NCI-H2081 treated with DMSO at 0.1 percent for 48 hours (cell line): ENCODE results near the gene USP3.
"Not testable (repeated sequence)": the region's sequence is repeated elsewhere in the genome, so short reads cannot be mapped to it uniquely, and the experiment has no call there.

Experiments
- DNase-seq: peaks from one replicate; lab custom pipeline; 2025; lab: John Stamatoyannopoulos, UW

The USP3 gene

DNA sequence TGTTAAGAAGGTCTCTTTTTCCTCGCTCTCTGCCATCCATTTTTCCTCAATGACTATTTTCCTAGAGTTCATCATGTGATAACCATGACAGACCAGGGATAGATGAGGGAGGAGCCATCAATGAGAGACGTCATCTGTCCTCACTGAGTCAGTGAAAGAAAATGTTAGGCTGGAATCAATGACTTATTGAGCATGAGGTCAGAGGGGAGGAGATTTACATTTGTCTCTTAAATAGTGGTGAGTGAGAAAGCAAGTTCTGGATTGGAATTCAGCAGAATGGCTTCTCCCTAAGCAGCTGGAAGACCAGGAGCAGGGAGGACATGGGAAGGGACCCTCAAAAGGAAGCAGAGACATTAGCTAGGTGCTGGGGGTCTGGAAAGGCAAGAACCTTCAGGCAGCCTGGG, 28.2 kb upstream of the USP3 start:
- DNase-seq: no peak

- no peak for DNase-seq
Measured at GRCh38 chr15:63478243-63478642, 26.1 kb upstream of the USP3 start.

- no peak for DNase-seq
Measured at GRCh38 chr15:63480441-63480821, 24.0 kb upstream of the USP3 start.

- no peak for DNase-seq
Measured at GRCh38 chr15:63481105-63481810, 23.1 kb upstream of the USP3 start.

GRCh38 chr15:63482874-63483323, 21.5 kb upstream of the USP3 start:
- no peak for DNase-seq

- DNase-seq: no peak
Measured at GRCh38 chr15:63483521-63484371, 20.6 kb upstream of the USP3 start.

DNA sequence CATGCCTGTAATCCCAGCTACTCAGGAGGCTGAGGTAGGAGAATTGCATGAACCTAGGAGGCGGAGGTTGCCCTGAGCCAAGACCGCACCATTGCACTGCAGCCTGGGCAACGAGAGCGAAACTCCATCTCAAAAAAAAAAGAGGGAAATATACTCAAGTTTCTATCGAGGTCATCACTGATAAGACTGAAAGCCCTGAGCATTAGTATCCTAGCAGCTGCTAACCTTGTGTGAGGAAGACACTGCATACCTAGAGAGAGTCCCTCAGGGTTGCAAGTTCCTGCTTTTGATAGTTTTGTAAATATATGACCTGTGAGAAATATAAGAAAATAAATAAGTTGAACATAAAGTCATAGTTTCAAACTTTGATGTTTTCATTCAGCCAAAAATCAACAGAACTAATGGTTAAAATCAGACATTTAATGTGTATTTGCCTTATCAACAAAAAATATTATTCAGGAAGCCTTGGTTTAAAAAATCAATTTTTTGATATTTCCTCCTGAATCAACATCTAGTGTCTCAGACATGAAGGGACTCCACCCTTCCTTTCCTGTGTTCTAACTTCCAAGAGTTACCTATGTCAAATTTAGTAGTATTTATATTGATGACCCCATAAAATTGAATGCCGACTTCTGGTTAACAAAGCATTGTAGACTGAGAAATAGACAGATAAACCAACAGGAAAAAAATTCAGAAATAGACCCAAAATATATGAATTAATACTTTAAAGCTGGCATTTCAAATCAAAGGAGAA, 19.8 kb upstream of the USP3 start:
- no peak for DNase-seq

DNA sequence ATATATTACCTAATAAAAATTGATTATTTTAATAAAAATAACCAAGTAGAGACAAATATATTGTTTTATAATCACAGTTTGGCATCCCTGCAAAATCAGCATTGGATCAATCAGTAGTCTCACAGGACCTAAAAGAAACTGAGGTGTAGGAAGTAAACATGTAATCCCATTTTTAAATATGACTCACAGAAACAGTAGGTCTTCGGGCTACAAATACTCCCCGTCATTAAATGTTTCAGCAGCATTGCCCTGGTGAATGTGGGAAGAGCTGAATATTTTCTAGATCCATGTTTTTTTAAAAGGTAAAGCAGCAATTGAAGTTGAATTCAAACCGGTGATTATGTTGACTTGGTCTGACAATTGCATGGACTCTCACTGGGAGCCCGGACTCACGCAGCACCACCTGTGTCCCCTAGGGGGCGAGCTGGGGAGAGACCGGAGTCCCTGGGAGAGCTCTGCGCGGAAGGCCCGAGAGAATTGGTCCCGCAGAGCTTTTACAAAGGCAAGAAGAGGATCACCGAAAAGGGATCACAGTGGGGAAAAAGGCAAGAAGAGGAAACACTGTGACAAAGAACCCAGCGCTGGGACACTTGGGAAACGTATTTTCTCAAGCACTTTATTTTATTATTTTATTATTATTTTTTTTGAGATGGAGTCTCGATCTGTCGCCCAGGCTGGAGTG, 17.2 kb upstream of the USP3 start:
- DNase-seq: no peak

DNA sequence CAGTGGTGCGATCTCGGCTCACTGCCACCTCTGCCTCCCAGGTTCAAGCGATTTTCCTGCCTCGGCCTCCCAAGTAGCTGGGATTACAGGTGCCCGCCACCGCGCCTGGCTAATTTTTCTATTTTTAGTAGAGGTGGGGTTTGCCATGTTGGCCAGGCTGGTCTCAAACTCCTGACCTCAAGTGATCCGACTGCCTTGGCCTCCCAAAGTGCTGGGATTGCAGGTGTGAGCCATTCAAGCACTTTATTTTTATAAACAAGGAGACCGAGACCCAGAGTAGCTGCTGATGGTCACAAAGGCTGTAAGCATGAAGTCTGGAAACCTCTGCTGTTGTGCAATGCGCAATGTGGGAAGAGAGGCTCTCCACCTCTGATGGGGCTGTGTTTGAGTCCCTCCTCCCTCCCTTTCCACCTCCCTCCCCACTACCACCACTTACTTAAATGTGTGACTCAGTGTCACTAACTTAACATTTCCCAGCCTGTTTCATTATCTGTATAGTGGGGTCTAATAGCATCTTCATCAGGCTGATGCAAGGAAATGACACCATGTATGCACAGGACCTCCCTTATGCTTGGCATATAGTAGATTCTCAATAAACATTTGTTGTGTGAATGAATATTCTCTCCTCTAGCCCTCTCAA, 16.5 kb upstream of the USP3 start:
- DNase-seq: not testable (repeated sequence)

- DNase-seq: no peak
Measured at GRCh38 chr15:63488398-63488960, 15.9 kb upstream of the USP3 start.

DNA sequence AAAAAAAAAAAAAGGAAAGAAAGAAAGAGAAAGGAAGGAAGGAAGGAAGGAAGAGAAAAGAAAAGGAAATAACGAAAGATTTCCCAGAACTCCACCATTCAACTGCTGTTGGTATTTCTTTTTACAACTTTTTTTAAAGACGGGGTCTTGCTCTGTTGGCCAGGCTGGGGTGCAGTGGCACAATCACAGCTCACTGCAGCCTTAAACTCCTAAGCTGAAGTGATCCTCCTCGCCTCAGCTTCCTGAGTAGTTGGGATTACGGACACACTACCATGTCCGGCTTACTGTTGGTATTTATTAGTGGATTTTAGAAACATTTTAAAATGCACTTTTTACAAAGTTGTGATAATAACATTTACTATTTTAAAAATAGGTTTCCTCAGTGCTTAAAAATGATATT, 15.0 kb upstream of the USP3 start:
- no peak for DNase-seq

DNA sequence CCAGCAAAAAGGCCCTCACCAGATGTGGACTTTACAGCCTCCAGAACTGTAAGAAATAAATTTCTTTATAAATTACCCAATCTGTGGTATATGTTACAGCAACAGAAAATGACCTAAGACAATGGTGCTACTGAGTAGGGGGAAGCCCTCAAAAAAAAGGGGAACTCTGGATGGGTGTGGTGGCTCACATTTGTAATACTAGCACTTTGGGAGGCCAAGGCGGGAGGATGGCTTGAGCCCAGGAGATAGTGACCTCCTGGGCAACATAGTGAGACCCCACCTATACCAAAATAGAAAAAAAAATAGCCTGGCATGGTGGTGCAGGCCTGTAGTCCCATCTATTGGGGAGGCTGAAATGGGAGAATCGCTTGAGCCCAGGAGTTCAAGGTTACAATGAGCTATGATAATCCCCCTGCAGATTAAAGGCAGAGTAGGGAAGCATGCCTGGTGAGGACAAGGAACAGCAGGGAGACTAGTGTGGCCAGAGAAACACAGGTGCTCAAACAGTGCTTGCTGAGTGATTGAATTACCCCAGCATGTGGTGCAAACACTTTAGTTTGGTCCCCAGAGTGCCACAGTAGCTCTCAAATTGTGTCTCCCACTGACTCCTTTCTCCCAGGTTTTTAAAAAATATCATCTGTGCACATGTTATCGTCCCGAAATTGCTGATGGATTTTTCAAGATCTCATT, 13.9 kb upstream of the USP3 start:
- peak; percentile 82 for DNase-seq

GRCh38 chr15:63491116-63491827, 13.1 kb upstream of the USP3 start:
- no peak for DNase-seq

GRCh38 chr15:63491979-63492378, 12.4 kb upstream of the USP3 start:
- no peak for DNase-seq

- DNase-seq: no peak
Measured at GRCh38 chr15:63492541-63493077, 11.8 kb upstream of the USP3 start.

- no peak for DNase-seq
Measured at GRCh38 chr15:63493436-63493835, 11.0 kb upstream of the USP3 start.

DNA sequence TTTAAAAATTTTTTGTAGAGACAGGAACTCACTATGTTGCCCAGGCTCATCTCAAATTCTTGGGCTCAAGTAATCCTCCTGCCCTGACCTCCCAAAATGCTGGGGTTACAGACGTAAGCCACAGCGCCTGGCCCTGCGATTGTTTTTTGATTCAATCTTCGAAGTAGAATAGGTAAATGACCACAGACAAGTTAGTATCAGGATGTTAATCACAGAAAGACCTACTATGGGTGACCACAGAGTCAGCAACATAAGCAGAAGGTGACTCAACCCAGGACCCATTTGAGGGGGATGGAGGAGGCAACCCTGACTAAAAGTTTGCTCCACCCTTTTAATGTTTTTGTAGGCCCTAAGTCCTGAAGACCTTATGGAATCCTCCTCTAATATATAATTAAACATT, 10.0 kb upstream of the USP3 start:
- no peak for DNase-seq

GRCh38 chr15:63495343-63495742, 9.1 kb upstream of the USP3 start:
- no peak for DNase-seq

DNA sequence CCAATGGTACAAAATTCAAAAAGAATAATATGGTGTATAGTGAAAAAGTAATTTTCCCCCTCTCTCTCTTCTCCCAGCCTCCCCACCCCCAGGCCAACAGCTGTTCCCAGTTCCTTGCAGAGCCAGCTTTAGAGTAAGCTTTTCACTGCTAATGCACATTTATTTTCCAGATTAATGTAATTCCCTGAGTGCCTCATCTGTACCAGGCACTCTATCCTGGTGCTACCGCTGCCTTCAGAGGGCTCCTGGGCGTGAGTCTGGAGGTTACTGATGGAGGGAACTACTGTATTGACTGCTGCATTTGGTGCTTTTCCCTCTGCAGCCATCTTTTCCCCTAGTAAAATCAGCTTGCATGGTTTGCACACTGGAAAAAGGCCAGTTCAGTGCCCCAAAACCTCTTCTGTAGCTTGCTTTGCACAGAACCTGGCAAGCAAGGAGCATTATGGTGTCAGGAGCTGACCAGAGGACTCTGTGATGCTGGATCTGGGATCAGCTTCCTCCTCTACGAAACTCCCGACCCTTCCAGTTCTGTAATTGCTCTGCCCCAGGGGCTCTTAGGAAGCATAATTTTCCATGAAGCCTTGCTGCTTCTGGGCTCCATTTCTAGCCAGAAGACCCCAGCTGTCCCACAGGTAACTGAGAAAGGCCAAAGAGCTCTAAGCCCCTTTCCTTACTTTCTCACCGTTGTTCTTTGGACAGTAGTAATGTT, 8.5 kb upstream of the USP3 start:
- no peak for DNase-seq
